Pancreas (tissue), 10 donors: ENCODE measurements around the gene C3orf52. TPM values are rescaled to one million over a fixed set of nuclear protein-coding genes. Genes with fewer than 3 reads are reported as not detected.
A peak's percentile ranks its signal among the peaks of the same experiment; 100 is the strongest.

Experiments
- ATAC-seq, 4 donors: fragments of 200-7000 bp; cut with Tn5 transposase; one replicate each; pipeline versions ENCODE4 v1.8.0 to v1.9.1; 2020; ENCODE audit warnings: mild to moderate bottlenecking in 4 of 4, moderate library complexity in 4 of 4
- DNase-seq, 6 donors: peaks; one replicate each; pipeline ENCODE4 v3.0.0-alpha.2; 2020
- FAIRE-seq: peaks from 2 replicates; lab custom pipeline; 2012; peaks lifted over from hg19 to GRCh38; lab: Jason Lieb, UNC
- H3K27ac ChIP-seq, 4 donors: fragments of 200-600 bp; sonication (generic); 1 replicate in 3 of 4; 2 replicates in 1 of 4; pipeline versions ENCODE4 v1.5.0 to v1.8.0; 2020
- H3K27me3 ChIP-seq, 4 donors: fragments of 200-600 bp; one replicate each; pipeline ENCODE4 v1.8.0; 2021
- H3K36me3 ChIP-seq, 3 donors: fragments of 200-600 bp; sonication (generic) in 1 of 3; one replicate each; pipeline versions ENCODE4 v1.5.0 to v1.8.0; 2020 to 2021
- H3K4me1 ChIP-seq, 3 donors: fragments of 200-600 bp; one replicate each; pipeline ENCODE4 v1.8.0; 2021
- H3K4me3 ChIP-seq, 4 donors: fragments of 200-600 bp; sonication (generic) in 2 of 4; one replicate each; pipeline versions ENCODE4 v1.5.0 to v1.8.0; 2020 to 2021
- H3K9me3 ChIP-seq, 4 donors: fragments of 200-600 bp; one replicate each; pipeline ENCODE4 v1.8.0; 2021
- CTCF ChIP-seq, 4 donors: fragments of 200-600 bp; sonication (generic) in 3 of 4; IDR thresholded peaks; one replicate each; pipeline versions ENCODE4 v1.5.0 to v1.8.0; 2021; ENCODE audit warnings: antibody characterized with exemption in 4 of 4
- WGBS, 2 donors: extraction: QIAGEN DNeasy Blood & Tissue Kit; methylation state at CpG; one replicate each; pipeline ENCODE4 v1.1.7; 2013; 5-methylcytosine and 5-hydroxymethylcytosine counted together
- intact Hi-C, 3 donors: fragments of 100-400 bp; cut with DNase I; formaldehyde crosslinking; loops; one replicate each; pipeline versions ENCODE4 v1.11.1 to v1.14.2; 2022
- polyA plus RNA-seq, 2 donors: library from polyadenylated mRNA; stranded (reverse); fragments of 200-250 nt; gene quantifications; one replicate each; pipeline ENCODE4 v1.2.3, GENCODE V29; 2013
- total RNA-seq, 6 donors: library from RNA; stranded (reverse); fragmentation: NEBNext Ultra II Directional in 4 of 6; extraction: Animal tissue kit (Norgen Biotek cat#: 25700) in 4 of 6; gene quantifications; one replicate each; pipeline versions ENCODE4 v1.2.1 to v1.2.4, GENCODE V29; 2021 to 2023
- donor health status: healthy with polysubstance abuse.
- donor health status: DM: no; HTN: no; CAD: no; lungs with moderate emphysema.
- donor health status: DM: no; HTN: no; CAD: no.
- donor health status: control.
- donor health status: control.
- donor health status: Bipolar disorder and iron deficiency.
- donor health status: DM: yes; HTN: yes; CAD: no.
- donor health status: DM: no; HTN: no; CAD: no.
- donor health status: DM: no; HTN: no; CAD: no.
- donor health status: DM: yes; HTN: yes; CAD: no.

The C3orf52 gene
- total and polyA plus RNA-seq, 8 donors: 9.7 to 51.7 (median 21.4) TPM

GRCh38 chr3:112124907-112125607, 38.9 kb downstream of the C3orf52 start:
- no peak for TF ChIP-seq CTCF (IDR thresholded peaks at IDR 0.05)
- peaks cover 0 to 15% (median 0%) of the 10 kb centered on the region in 3 donors for H3K36me3 ChIP-seq
- no peaks in the 10 kb centered on the region for H3K27me3 ChIP-seq
- ATAC-seq (no peak), DNase-seq (no peak), FAIRE-seq (no peak)
- no peak overlapping the region for H3K4me3 ChIP-seq
- WGBS, 2 donors: 81 to 83% methylated on average over 5 of the region's 5 CpGs
- H3K27ac ChIP-seq: no peak overlapping the region
- intact Hi-C loops: no loop called here
- H3K4me1 ChIP-seq: peaks cover 9 to 14% (median 12%) of the 10 kb centered on the region in 3 donors
- no peaks in the 10 kb centered on the region for H3K9me3 ChIP-seq

- no peak for TF ChIP-seq CTCF (IDR thresholded peaks at IDR 0.05)
- Histone ChIP-seq H3K4me1 (peaks cover 0 to 8% (median 7%) of the 10 kb centered on the region in 3 donors), H3K27ac (no peak overlapping the region), H3K4me3 (no peak overlapping the region), H3K36me3 (peaks cover 0 to 18% (median 0%) of the 10 kb centered on the region in 3 donors), H3K27me3 (no peaks in the 10 kb centered on the region), H3K9me3 (no peaks in the 10 kb centered on the region)
- intact Hi-C loops: no loop called here
- ATAC-seq (no peak), DNase-seq (no peak), FAIRE-seq (no peak)
- WGBS, 2 donors: 58 to 76% methylated on average over 1 of the region's 1 CpG
Observed at GRCh38 chr3:112126511-112126911, 40.3 kb downstream of the C3orf52 start.

- Histone ChIP-seq H3K36me3 (peaks cover 0 to 18% (median 0%) of the 10 kb centered on the region in 3 donors), H3K9me3 (no peaks in the 10 kb centered on the region), H3K4me1 (no peaks in the 10 kb centered on the region), H3K27me3 (no peaks in the 10 kb centered on the region), H3K4me3 (no peak overlapping the region), H3K27ac (no peak overlapping the region)
- DNase-seq (no peak), ATAC-seq (peak in 1 of 4 donors; percentile 35), FAIRE-seq (no peak)
- intact Hi-C loops: no loop called here
- no peak for TF ChIP-seq CTCF (IDR thresholded peaks at IDR 0.05)
- WGBS, 2 donors: 76 to 77% methylated on average over 10 of the region's 10 CpGs
Observed at GRCh38 chr3:112127522-112128494, 41.6 kb downstream of the C3orf52 start.

- FAIRE-seq (no peak), DNase-seq (no peak), ATAC-seq (no peak)
- Histone ChIP-seq H3K36me3 (peaks cover 0 to 18% (median 0%) of the 10 kb centered on the region in 3 donors), H3K4me3 (no peak overlapping the region), H3K4me1 (peaks cover 0 to 2% (median under 1%) of the 10 kb centered on the region in 3 donors), H3K27me3 (no peaks in the 10 kb centered on the region), H3K9me3 (no peaks in the 10 kb centered on the region), H3K27ac (no peak overlapping the region)
- WGBS, 2 donors: 77 to 85% methylated on average over 7 of the region's 7 CpGs
- intact Hi-C loops: no loop called here
- TF ChIP-seq CTCF (IDR thresholded peaks at IDR 0.05): no peak
Observed at GRCh38 chr3:112128843-112129727, 42.9 kb downstream of the C3orf52 start.
